Neutrophil (primary cell): ENCODE measurements around the gene PIGX.

ENCODE experiments used
- H3K27ac ChIP-seq: fragments of 200-600 bp; sonication (generic); 2 replicates; pipeline ENCODE4 v1.5.1; 2016; ENCODE audit warnings: mild to moderate bottlenecking, moderate library complexity
- H3K27me3 ChIP-seq: fragments of 200-600 bp; sonication (generic); 2 replicates; pipeline ENCODE4 v1.6.0; 2016; ENCODE audit warnings: mild to moderate bottlenecking
- H3K36me3 ChIP-seq: fragments of 200-600 bp; sonication (generic); 2 replicates; pipeline ENCODE4 v1.5.1; 2017
- H3K4me1 ChIP-seq, 2 experiments: fragments of 200-600 bp in 1 of 2; sonication (generic) in 1 of 2; 1 replicate in 1 of 2; 2 replicates in 1 of 2; pipeline versions ENCODE4 v1.5.1 to v1.6.1; 2013 to 2016; ENCODE audit warnings: low read depth in 1 of 2, low read length in 1 of 2, mild to moderate bottlenecking in 1 of 2, moderate library complexity in 1 of 2; ENCODE audit not compliant: control insufficient read depth in 1 of 2, insufficient read depth in 1 of 2
- H3K4me3 ChIP-seq, 2 experiments: fragments of 200-600 bp in 1 of 2; sonication (generic) in 1 of 2; 1 replicate in 1 of 2; 2 replicates in 1 of 2; pipeline ENCODE4 v1.5.1; 2013 to 2016; ENCODE audit warnings: low read depth in 1 of 2, low read length in 1 of 2, mild to moderate bottlenecking in 1 of 2, moderate library complexity in 1 of 2
- H3K9me3 ChIP-seq: fragments of 200-600 bp; sonication (generic); 2 replicates; pipeline ENCODE4 v1.5.1; 2016
- TF ChIP-seq, protein P1 (sequence below): fragments of 200-600 bp; sonication (generic); IDR thresholded peaks from 2 replicates; pipeline ENCODE4 v1.5.1; 2016; ENCODE audit warnings: antibody characterized with exemption

The PIGX gene

GRCh38 chr3:196670339-196670738, 41.8 kb upstream of the PIGX start:
- no peaks in the 10 kb centered on the region for H3K9me3 ChIP-seq
- no peaks in the 10 kb centered on the region for H3K27me3 ChIP-seq
- H3K4me1 ChIP-seq: peaks cover 7 to 15% of the 10 kb centered on the region in 2 experiments
- TF ChIP-seq, protein P1, sequence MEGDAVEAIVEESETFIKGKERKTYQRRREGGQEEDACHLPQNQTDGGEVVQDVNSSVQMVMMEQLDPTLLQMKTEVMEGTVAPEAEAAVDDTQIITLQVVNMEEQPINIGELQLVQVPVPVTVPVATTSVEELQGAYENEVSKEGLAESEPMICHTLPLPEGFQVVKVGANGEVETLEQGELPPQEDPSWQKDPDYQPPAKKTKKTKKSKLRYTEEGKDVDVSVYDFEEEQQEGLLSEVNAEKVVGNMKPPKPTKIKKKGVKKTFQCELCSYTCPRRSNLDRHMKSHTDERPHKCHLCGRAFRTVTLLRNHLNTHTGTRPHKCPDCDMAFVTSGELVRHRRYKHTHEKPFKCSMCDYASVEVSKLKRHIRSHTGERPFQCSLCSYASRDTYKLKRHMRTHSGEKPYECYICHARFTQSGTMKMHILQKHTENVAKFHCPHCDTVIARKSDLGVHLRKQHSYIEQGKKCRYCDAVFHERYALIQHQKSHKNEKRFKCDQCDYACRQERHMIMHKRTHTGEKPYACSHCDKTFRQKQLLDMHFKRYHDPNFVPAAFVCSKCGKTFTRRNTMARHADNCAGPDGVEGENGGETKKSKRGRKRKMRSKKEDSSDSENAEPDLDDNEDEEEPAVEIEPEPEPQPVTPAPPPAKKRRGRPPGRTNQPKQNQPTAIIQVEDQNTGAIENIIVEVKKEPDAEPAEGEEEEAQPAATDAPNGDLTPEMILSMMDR: no peak
- no peak overlapping the region for H3K4me3 ChIP-seq
- no peaks in the 10 kb centered on the region for H3K36me3 ChIP-seq
- H3K27ac ChIP-seq: peak overlapping the region; percentile 44

DNA sequence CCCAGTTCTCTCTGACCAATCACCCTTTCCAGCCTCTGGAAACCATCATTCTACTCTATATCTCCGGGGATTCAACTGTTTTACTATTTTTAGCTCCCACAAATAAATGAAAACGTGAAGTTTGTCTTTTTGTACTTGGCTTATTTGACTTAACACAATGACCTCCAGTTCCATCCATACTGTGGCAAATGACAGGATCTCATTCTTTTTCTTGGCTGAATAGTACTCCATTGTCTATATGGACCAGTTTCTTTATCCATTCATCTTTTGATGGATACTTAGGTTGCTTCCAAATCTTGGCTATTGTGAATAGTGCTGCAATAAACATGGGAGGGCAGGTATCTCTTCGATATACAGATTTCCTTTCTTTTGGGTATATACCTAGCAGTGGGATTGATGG, 38.5 kb upstream of the PIGX start:
- H3K4me1 ChIP-seq: peaks cover 25 to 26% of the 10 kb centered on the region in 2 experiments

GRCh38 chr3:196677353-196677752, 34.8 kb upstream of the PIGX start:
- Histone ChIP-seq H3K36me3 (no peaks in the 10 kb centered on the region), H3K9me3 (no peaks in the 10 kb centered on the region), H3K27ac (peak overlapping the region; percentile 29), H3K4me1 (peaks cover 18% of the 10 kb centered on the region in 2 experiments), H3K4me3 (no peak overlapping the region), H3K27me3 (no peaks in the 10 kb centered on the region)
- TF ChIP-seq, protein P1: no peak

More for the DNA sequence above, 38.5 kb upstream of the PIGX start:
- no peak overlapping the region for H3K4me3 ChIP-seq
- H3K27me3 ChIP-seq: no peaks in the 10 kb centered on the region
- H3K27ac ChIP-seq: no peak overlapping the region
- TF ChIP-seq, protein P1: no peak
- H3K36me3 ChIP-seq: no peaks in the 10 kb centered on the region
- H3K9me3 ChIP-seq: no peaks in the 10 kb centered on the region

GRCh38 chr3:196677931-196678330, 34.2 kb upstream of the PIGX start:
- Histone ChIP-seq H3K27me3 (no peaks in the 10 kb centered on the region), H3K27ac (peak overlapping the region; percentile 29), H3K9me3 (no peaks in the 10 kb centered on the region), H3K36me3 (no peaks in the 10 kb centered on the region), H3K4me3 (no peak overlapping the region), H3K4me1 (peaks cover 18% of the 10 kb centered on the region in 2 experiments)
- TF ChIP-seq, protein P1: no peak

GRCh38 chr3:196684548-196685407, 27.4 kb upstream of the PIGX start:
- peak overlapping the region; percentile 99 for H3K27ac ChIP-seq
- peaks cover 55 to 57% of the 10 kb centered on the region in 2 experiments for H3K4me1 ChIP-seq
- no peaks in the 10 kb centered on the region for H3K36me3 ChIP-seq
- TF ChIP-seq, protein P1: peak; percentile 90
- peak overlapping the region; percentile 33 to 37 for H3K4me3 ChIP-seq
- no peaks in the 10 kb centered on the region for H3K27me3 ChIP-seq
- no peaks in the 10 kb centered on the region for H3K9me3 ChIP-seq
